ENCODE data around the gene ICAM4. TPM values are rescaled to one million over a fixed set of nuclear protein-coding genes. Genes with fewer than 3 reads are reported as not detected.

Gene ICAM4
- 0.09 to 0.17 TPM (median 0.11 TPM) in 4 of 5 replicates, not detected in the other for total RNA-seq (2022; extraction: Qiagen RNA extraction; ENCODE audit: low read depth)

GRCh38 chr19:10286803-10287737 lies at the start of gene ICAM4:
Gene ICAM4, plus strand, starts transcription at chr19:10286955. Its CDS starts 58 bp downstream, at chr19:10287013.

GRCh38 chr19:10251792-10252694 lies 34.7 kb upstream of the ICAM4 start, which contains the start of gene MRPL4:
Gene MRPL4, plus strand, starts transcription at chr19:10252214. Its CDS starts 40 bp downstream, at chr19:10252254.

GRCh38 chr19:10270616-10271394 lies 15.9 kb upstream of the ICAM4 start, which contains the start of gene ICAM1:
Gene ICAM1, plus strand, starts transcription at chr19:10271120. Its CDS starts 40 bp downstream, at chr19:10271160.

GRCh38 chr19:10289836-10290356 lies 3.1 kb downstream of the ICAM4 start, which contains the start of gene ICAM5:
Gene ICAM5, plus strand, starts transcription at chr19:10289952. Its CDS starts 92 bp downstream, at chr19:10290044.

GRCh38 chr19:10309423-10309822 lies 22.7 kb downstream of the ICAM4 start, which contains the start of gene ZGLP1:
Gene ZGLP1, minus strand, starts transcription at chr19:10309815.

GRCh38 chr19:10315335-10316214 lies 28.8 kb downstream of the ICAM4 start, which contains the start of gene FDX2:
Gene FDX2, minus strand, starts transcription at chr19:10316015. Its CDS starts 19 bp downstream, at chr19:10315996.

GRCh38 chr19:10332965-10333757 lies 46.4 kb downstream of the ICAM4 start, which contains the start of gene RAVER1:
Gene RAVER1, minus strand, starts transcription at chr19:10333529. Its CDS starts 22 bp downstream, at chr19:10333507.

Other genes starting within 250 kb of the ICAM4 start
- gene SHFL, start 200.6 kb upstream of the ICAM4 start, total RNA-seq (2022; extraction: Qiagen RNA extraction; ENCODE audit: low read depth) = 7.2 to 8.4 TPM (median 8.2 TPM) in 5 replicates
- 0.05 to 0.13 TPM (median 0.10 TPM) in 3 of 5 replicates, not detected in the others for gene ANGPTL6, start 184.3 kb upstream of the ICAM4 start, total RNA-seq (2022; extraction: Qiagen RNA extraction; ENCODE audit: low read depth)
- gene PPAN, start 180.6 kb upstream of the ICAM4 start, total RNA-seq (2022; extraction: Qiagen RNA extraction; ENCODE audit: low read depth) = 46.3 to 65.6 TPM (median 52.4 TPM) in 5 replicates
- gene P2RY11, start 175.3 kb upstream of the ICAM4 start, total RNA-seq (2022; extraction: Qiagen RNA extraction; ENCODE audit: low read depth) = 7.0 to 12.1 TPM (median 7.4 TPM) in 5 replicates
- gene EIF3G, start 167.1 kb upstream of the ICAM4 start, total RNA-seq (2022; extraction: Qiagen RNA extraction; ENCODE audit: low read depth) = 150 to 181 TPM (median 162 TPM) in 5 replicates
- gene DNMT1, start 92.0 kb upstream of the ICAM4 start, total RNA-seq (2022; extraction: Qiagen RNA extraction; ENCODE audit: low read depth) = 54.7 to 71.6 TPM (median 67.8 TPM) in 5 replicates
- gene S1PR2, start 55.6 kb upstream of the ICAM4 start, total RNA-seq (2022; extraction: Qiagen RNA extraction; ENCODE audit: low read depth) = 1.1 to 1.6 TPM (median 1.2 TPM) in 5 replicates
- gene MRPL4, start 34.7 kb upstream of the ICAM4 start, total RNA-seq (2022; extraction: Qiagen RNA extraction; ENCODE audit: low read depth) = 61.4 to 79.0 TPM (median 69.4 TPM) in 5 replicates
- gene ICAM1, start 15.8 kb upstream of the ICAM4 start, total RNA-seq (2022; extraction: Qiagen RNA extraction; ENCODE audit: low read depth) = 3.9 to 7.0 TPM (median 5.1 TPM) in 5 replicates
- 0.57 to 1.2 TPM (median 0.65 TPM) in 5 replicates for gene ICAM5, start 3.0 kb downstream of the ICAM4 start, total RNA-seq (2022; extraction: Qiagen RNA extraction; ENCODE audit: low read depth)
- 0.87 to 3.6 TPM (median 1.7 TPM) in 5 replicates for gene ZGLP1, start 22.9 kb downstream of the ICAM4 start, total RNA-seq (2022; extraction: Qiagen RNA extraction; ENCODE audit: low read depth)
- gene FDX2, start 29.1 kb downstream of the ICAM4 start, total RNA-seq (2022; extraction: Qiagen RNA extraction; ENCODE audit: low read depth) = 21.5 to 37.1 TPM (median 29.8 TPM) in 5 replicates
- gene RAVER1, start 46.6 kb downstream of the ICAM4 start, total RNA-seq (2022; extraction: Qiagen RNA extraction; ENCODE audit: low read depth) = 21.6 to 34.4 TPM (median 30.0 TPM) in 5 replicates
- 5.6 to 10.2 TPM (median 8.8 TPM) in 5 replicates for gene ICAM3, start 52.7 kb downstream of the ICAM4 start, total RNA-seq (2022; extraction: Qiagen RNA extraction; ENCODE audit: low read depth)
- gene TYK2, start 93.6 kb downstream of the ICAM4 start, total RNA-seq (2022; extraction: Qiagen RNA extraction; ENCODE audit: low read depth) = 32.6 to 51.3 TPM (median 48.2 TPM) in 5 replicates
- 174 to 204 TPM (median 177 TPM) in 5 replicates for gene CDC37, start 116.6 kb downstream of the ICAM4 start, total RNA-seq (2022; extraction: Qiagen RNA extraction; ENCODE audit: low read depth)
- 4.3 to 6.4 TPM (median 5.1 TPM) in 5 replicates for gene PDE4A, start 133.6 kb downstream of the ICAM4 start, total RNA-seq (2022; extraction: Qiagen RNA extraction; ENCODE audit: low read depth)
- 59.7 to 76.3 TPM (median 65.5 TPM) in 5 replicates for gene KEAP1, start 216.4 kb downstream of the ICAM4 start, total RNA-seq (2022; extraction: Qiagen RNA extraction; ENCODE audit: low read depth)
- gene S1PR5, start 230.5 kb downstream of the ICAM4 start, total RNA-seq (2022; extraction: Qiagen RNA extraction; ENCODE audit: low read depth) = 2.1 to 2.9 TPM (median 2.6 TPM) in 5 replicates